GM12874 (cell line): Measurements from ENCODE around the gene MT1M.

Source experiments
- CTCF ChIP-seq: IDR thresholded peaks from 2 replicates; pipeline ENCODE4 v1.5.1; 2011; ENCODE audit warnings: low read depth, mild to moderate bottlenecking, control low read depth, low read length, moderate library complexity; ENCODE audit not compliant: insufficient read depth

Gene MT1M

GRCh38 chr16:56628486-56629350 is 3.7 kb upstream of the MT1M start:
- TF ChIP-seq CTCF, result no peak

GRCh38 chr16:56629531-56629930 is 2.9 kb upstream of the MT1M start:
- no peak for TF ChIP-seq CTCF

GRCh38 chr16:56630134-56630533 is 2.3 kb upstream of the MT1M start:
- peak; percentile 22; the same call in 1 of the 2 replicates for TF ChIP-seq CTCF

DNA sequence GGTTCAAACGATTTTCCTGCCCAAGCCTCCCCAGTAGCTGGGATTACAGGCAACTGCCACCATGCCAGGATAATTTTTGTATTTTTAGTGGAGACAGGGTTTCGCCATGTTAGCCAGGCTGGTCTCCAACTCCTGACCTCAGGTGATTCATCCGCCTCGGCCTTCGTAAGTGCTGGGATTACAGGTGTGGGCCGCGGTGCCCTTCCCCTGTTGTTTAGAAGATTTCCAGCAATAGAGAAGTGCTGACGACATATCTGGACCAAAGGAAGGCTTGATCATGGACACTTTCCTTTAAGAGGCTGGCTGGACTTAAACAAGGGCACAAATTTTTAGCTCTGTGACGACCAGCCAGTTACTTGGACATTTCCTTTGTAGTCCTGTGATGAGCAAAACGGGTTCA is 1.3 kb upstream of the MT1M start:
- TF ChIP-seq CTCF, result no peak

DNA sequence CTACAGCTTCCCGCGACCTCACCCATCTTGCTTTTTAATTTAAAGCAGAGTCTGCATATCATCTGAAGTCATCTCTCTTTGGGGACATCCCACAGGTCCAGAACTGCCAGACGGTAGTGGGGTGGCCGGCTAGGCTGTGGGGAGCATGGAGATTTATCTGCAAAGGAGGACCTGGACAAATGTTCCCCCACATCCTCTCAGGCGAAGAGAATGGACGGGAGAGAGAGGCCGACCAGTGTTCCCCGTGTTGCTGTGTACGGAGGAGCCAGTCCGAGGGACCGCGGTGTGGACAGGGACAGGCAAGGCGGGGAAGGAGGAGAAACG is 665 bp upstream of the MT1M start:
- no peak for TF ChIP-seq CTCF

GRCh38 chr16:56632848-56633365 is 448 bp downstream of the MT1M start:
- no peak for TF ChIP-seq CTCF

- no peak for TF ChIP-seq CTCF
Observed at GRCh38 chr16:56633535-56633934, 1.1 kb downstream of the MT1M start.
